Prostate gland (tissue), 2 donors: ENCODE results near the gene LIN28B.

ENCODE experiments used
- POLR2A ChIP-seq: fragments of 450-650 bp; IDR thresholded peaks from one replicate; pipeline ENCODE4 v1.6.1; 2016; ENCODE audit warnings: antibody characterized with exemption, mild to moderate bottlenecking
- POLR2AphosphoS5 ChIP-seq: sonication (generic); formaldehyde crosslinking; IDR thresholded peaks from one replicate; pipeline ENCODE4 v1.6.1; 2017; ENCODE audit warnings: antibody characterized with exemption
- TF ChIP-seq, protein P1 (sequence below), 4 experiments: fragments of 200-600 bp in 2 of 4; fragments of 450-650 bp in 2 of 4; sonication (generic) in 2 of 4; IDR thresholded peaks; 1 replicate in 3 of 4; 2 replicates in 1 of 4; pipeline ENCODE4 v1.5.1; 2016 to 2019; ENCODE audit warnings: antibody characterized with exemption in 4 of 4, mild to moderate bottlenecking in 2 of 4, moderate library complexity in 2 of 4

DNA sequence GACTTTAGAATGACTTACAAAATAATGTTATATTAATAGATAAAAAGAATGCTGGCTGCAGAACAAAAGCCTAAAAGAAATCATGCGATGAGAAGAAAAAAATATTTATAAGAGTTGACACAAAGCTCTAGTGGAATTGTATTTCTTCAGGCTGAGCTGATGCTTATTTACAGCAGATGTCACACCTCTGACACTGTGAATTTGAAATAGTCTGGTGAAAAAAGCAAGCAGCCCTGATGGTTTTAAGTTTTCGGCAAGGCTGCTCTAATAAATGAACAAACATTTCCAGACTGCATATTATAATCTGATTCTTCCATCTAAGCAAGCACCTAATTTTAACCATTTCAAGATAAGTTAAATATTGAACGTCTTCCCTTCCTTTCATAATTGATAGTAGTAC, 109.9 kb downstream of the LIN28B start:
- TF ChIP-seq, protein P1, sequence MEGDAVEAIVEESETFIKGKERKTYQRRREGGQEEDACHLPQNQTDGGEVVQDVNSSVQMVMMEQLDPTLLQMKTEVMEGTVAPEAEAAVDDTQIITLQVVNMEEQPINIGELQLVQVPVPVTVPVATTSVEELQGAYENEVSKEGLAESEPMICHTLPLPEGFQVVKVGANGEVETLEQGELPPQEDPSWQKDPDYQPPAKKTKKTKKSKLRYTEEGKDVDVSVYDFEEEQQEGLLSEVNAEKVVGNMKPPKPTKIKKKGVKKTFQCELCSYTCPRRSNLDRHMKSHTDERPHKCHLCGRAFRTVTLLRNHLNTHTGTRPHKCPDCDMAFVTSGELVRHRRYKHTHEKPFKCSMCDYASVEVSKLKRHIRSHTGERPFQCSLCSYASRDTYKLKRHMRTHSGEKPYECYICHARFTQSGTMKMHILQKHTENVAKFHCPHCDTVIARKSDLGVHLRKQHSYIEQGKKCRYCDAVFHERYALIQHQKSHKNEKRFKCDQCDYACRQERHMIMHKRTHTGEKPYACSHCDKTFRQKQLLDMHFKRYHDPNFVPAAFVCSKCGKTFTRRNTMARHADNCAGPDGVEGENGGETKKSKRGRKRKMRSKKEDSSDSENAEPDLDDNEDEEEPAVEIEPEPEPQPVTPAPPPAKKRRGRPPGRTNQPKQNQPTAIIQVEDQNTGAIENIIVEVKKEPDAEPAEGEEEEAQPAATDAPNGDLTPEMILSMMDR (IDR thresholded peaks at IDR 0.05): no peak
- TF ChIP-seq POLR2A: no peak
- TF ChIP-seq POLR2AphosphoS5: no peak
